PC-9 (cell line): Measurements from ENCODE around the gene CORO1A.
"Not testable (repeated sequence)": the region's sequence is repeated elsewhere in the genome, so short reads cannot be mapped to it uniquely, and the experiment has no call there.

Experiments
- EZH2 ChIP-seq: fragments of 200-600 bp; sonication (generic); IDR thresholded peaks from 2 replicates; pipeline ENCODE4 v1.8.0; 2017; ENCODE audit warnings: antibody characterized with exemption, low read depth
- TF ChIP-seq, protein P1 (sequence below): fragments of 200-600 bp; sonication (generic); conservative IDR thresholded peaks from 2 replicates; pipeline ENCODE4 v1.6.1; 2017; ENCODE audit warnings: mixed run types, antibody characterized with exemption, mild to moderate bottlenecking, moderate library complexity

DNA sequence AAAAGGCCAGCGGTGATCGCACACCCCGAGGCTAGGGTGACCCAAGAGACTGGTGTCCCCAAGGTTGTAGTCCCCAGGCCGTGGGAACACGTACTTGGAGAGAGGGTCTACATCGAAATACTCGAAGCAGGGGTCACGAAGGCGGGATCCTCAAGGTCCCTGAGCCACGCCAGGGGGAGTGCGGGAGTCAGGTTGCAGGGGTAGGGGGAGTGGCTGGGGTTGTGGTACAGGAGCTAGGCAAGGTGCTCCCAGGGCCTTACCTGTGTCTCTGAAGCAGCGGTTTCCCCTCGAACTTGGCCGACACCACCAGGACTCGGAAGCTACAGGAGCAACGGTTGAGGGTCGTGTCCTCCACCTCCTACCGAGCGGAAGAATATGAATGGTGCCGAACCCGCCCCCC is 9.7 kb downstream of the CORO1A start:
- TF ChIP-seq, protein P1, sequence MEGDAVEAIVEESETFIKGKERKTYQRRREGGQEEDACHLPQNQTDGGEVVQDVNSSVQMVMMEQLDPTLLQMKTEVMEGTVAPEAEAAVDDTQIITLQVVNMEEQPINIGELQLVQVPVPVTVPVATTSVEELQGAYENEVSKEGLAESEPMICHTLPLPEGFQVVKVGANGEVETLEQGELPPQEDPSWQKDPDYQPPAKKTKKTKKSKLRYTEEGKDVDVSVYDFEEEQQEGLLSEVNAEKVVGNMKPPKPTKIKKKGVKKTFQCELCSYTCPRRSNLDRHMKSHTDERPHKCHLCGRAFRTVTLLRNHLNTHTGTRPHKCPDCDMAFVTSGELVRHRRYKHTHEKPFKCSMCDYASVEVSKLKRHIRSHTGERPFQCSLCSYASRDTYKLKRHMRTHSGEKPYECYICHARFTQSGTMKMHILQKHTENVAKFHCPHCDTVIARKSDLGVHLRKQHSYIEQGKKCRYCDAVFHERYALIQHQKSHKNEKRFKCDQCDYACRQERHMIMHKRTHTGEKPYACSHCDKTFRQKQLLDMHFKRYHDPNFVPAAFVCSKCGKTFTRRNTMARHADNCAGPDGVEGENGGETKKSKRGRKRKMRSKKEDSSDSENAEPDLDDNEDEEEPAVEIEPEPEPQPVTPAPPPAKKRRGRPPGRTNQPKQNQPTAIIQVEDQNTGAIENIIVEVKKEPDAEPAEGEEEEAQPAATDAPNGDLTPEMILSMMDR: not testable (repeated sequence)
- not testable (repeated sequence) for TF ChIP-seq EZH2
